Tongue (tissue), 2 donors: ENCODE measurements around the gene TAPBP. TPM values are rescaled to one million over a fixed set of nuclear protein-coding genes. Genes with fewer than 3 reads are reported as not detected.
"Not testable (repeated sequence)": the region's sequence is repeated elsewhere in the genome, so short reads cannot be mapped to it uniquely, and the experiment has no call there.

Source experiments
- DNase-seq: peaks from one replicate; pipeline ENCODE4 v3.0.0-alpha.2; 2015
- total RNA-seq: library from RNA; depleted of rRNA; stranded (reverse); fragments of >200 nt; gene quantifications from one replicate; pipeline ENCODE4 v1.2.3, GENCODE V29; 2014

Gene TAPBP
- total RNA-seq, 1 donor from 2014 or later = 48.3 TPM

DNA sequence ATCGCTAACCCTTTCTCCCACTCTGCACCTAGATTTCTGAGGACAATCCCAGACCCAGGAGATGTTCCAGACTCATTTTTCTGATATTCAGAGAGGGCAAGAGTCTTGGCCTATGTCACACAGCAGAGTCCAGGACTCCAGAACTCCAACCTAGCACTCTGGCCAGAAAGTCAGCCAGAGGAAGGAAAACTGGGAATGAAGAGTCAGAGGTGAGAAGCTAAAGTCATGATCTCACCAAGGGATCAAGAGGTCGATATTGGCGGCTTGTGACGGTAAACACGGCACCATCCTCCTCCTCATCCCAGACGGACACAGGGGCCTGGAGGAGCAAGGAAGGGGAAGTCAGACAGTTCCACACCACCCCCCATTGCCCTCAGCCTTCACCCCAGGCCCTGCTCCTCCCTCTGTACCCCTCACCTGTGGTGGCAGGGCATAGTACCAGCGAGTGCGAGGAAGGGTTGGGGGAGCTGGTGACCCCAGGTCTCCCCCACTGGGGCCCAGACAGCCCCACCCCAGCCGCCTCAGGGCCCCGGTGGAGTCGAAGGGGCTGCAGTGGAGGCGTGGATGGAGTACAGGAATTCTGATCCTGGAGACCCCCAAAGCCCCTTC, 17.0 kb downstream of the TAPBP start:
- no peak for DNase-seq

GRCh38 chr6:33295621-33296369, 18.1 kb downstream of the TAPBP start:
- no peak for DNase-seq

DNA sequence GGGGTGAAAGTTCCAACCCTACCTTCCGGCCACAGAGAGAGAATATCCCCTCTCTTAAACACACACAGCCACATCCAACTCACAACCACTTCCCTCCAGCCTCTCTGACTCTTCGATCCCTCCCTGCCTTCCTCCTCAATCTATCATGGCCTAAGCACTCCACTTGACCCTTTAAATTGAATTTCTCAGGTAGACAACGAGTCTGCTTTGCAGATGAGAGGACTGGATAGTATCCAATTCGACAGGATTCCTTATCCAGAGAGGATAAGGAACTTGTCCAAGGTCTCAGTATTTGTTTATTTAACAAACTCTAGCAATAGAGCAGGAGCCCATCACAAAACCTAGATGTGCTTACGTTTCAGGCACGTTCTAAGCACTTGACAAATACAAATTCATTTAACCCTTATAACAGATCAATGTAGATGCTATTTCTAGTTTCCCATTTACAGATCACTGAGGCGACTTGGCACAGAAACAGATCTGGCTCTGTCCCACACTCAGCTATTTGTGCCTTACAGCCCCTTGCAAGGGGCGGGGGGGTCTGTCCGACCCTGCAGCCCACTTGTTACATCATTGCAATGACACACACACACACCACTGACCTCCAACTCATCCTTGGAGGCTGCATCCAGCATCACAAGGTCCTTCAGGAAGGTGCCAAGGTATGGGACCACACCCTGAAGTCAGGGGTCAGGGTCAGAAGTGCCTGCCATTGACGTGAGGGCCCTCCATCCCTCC, 19.6 kb downstream of the TAPBP start:
- DNase-seq = no peak

DNA sequence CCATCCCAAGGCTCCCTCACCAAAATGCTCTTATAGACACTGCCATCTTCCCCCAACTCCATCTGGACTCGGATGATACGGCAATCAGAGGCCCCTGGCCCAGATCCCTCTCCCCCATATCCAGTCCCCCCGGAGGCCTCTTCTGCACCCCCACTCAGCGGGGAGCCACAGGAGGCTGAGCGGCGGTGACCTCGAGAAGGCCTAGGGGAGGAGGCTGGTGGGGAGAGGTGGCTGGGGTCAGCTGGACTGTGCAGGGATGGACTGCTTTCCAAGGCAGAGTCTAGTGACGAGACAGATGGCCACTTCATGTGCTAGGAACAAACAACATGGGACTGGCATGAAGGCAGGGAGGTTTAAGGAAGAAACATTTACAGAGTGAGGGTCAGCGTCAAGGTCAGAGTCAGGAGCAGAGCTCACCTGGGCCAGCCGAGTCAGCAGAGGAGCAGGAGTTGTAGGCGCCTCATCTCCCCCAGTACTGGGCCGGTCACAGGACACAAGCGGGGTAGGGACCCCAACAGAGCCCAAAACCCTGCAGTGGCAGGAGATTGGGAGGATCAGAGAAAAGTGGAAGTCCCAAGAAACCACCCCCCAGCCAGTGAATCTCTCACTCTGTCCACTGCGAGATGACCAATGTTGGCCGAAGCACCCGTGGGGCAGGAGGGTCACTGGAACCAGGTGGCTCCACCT, 20.7 kb downstream of the TAPBP start:
- DNase-seq = no peak

- no peak for DNase-seq
Measured at GRCh38 chr6:33290459-33290858, 23.4 kb downstream of the TAPBP start.

- no peak for DNase-seq
Measured at GRCh38 chr6:33289784-33290315, 24.0 kb downstream of the TAPBP start.

DNA sequence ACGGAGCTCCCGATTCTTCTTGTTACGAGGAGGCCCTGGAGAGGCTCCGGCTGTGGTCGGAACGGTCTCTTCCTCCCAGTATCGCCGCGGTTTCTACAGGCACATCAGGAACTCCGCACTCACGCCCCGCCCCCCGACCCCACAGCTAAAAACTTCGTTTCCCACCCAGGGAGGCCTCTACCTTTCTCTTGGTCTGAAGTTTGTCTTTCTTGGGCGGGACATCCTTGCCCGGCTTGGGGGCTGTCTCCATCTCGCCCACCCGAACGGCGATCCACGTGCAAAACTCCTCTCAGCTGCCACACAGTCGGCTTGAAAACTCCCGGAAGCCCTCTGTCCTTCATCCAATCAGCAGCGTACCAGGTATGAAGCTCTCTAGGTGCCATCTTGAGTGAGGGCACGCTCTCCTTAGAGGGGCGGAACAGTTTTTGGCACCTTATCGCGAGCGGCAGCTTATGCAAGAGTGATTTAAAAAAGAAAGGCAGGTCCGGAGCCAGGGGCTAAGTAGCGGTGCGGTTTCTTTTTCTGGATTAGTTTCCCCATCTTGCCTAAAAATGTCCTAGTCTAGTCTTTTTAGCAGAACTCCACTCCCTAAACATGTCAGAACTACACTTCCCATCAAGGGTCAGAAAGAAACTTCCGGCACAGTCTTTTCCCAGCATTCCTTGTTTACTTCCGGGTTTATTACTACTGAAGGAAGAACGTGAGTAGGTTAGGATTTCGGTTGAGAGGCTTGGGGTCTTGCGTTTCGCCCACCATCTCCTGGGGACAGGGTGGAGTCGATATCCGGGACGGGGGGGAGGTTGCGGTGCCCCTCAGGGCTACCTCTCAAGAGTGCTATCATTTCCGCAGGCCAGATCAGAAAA, 24.7 kb downstream of the TAPBP start, which contains the start of the genes PFDN6 and WDR46:
TSS of gene PFDN6 (plus strand) at position 681 of the 863 bp plus-strand sequence. CDS start 256 bp downstream, outside the sequence.
TSS of gene WDR46 (minus strand) at position 319 of the 863 bp plus-strand sequence. CDS start at position 250, 69 bp downstream.
- peak; percentile 96 for DNase-seq

DNA sequence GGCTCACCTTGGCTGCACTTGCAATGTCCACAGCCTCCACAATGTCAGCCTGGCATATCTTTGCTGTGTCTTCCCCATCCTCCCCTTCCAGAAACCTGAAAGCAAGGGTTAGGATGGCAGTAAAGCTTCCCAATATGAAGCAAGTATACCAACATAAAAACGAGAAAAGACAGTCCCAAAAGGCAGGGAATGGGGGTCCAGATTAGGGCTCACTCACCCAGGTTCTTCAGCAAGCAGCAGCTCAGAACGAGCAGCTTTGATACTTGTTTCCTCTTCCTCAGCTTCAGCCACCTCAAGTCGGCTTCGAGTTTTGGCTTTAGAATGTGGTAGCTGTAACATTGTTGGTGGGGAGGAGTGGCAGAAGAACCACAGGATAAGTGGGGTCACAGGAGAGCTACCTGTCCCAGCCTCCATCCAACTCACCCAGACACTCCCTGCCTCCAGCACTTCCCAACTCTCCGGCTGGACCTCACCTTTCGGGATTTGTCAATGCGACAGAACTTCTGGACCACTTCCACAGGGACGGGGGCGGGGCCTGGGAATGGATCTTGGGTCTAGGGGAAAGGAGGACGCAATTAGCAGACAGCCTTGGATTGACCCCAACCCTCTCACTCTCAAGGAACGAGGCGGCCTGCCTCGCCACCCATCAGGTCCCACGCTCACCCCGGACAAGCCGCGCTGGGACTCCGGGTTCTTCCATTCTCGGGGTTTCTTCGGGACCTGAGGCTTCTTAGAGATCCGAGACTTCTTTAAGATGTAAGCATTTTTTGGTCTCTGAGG, 25.5 kb downstream of the TAPBP start:
- DNase-seq = no peak

DNA sequence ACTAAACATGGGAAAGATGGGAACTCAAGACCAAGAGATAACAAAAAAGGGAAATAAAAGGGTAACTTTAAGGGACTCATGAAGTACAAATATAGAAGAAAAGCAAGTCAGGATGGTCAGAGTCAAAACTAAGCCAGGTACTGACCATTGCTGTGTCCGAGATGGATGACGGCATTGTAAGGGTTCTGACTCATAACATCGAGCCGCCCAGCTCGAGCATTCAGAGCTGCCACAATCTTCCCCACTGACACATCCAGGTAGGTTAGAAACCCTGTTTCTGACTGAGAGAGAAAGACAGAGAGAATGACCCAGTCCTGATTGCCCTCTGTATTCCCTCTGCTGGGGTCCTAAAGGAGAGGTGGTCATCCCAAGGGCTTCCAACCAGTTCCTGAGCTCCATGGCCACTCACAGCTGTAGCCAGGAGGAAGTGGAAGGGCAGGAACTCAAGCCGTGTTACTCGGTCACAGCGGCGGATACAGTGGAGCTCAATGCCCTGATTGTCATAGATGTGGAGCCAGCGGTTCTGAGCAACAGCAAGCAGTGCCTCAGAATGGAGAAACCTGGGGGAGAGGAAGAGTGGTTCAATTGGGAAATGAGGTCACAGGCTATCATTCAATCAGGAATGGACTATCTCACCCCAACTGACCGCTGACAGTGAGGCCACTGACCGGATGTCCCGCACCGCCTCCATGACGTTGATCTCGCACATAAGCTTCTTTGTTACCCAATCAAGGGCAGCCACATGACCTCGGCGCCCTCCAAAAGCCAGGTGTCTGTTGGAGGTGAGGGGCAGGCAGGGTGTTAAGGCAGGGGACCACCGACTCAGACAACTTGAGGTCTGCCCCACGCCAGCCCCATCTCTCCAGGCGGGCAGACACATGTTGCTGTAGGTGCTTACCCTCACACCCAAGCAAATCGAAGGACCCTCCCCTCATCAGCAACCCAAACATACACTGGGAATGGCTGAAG, 26.6 kb downstream of the TAPBP start:
- no peak for DNase-seq

GRCh38 chr6:33285214-33285613, 28.7 kb downstream of the TAPBP start:
- not testable (repeated sequence) for DNase-seq

GRCh38 chr6:33280539-33280938, 33.3 kb downstream of the TAPBP start:
- DNase-seq = no peak

- no peak for DNase-seq
Measured at GRCh38 chr6:33279971-33280511, 33.8 kb downstream of the TAPBP start.

DNA sequence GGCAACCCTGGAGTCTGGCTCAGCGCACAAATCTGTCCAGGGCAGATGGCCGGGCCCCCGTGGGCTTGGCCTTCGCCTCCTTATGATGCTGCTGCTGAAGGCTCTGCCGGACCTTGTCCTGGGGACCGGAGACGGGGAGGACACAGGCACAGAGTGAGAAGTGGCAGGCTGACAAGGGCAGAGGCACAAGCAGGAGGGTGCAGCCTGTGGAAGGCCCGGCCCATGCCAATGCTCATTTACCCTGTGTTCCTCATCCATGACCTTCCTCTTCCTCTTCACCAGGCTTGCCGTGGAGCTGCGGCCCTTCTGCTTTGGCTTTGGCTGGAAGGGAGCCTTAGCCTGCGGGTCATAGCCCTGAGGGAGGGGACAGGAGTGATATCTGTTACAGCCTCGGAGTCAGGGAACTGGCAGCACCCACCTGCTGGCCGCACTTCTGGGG, 34.6 kb downstream of the TAPBP start:
- DNase-seq = no peak

- no peak for DNase-seq
Measured at GRCh38 chr6:33278810-33279209, 35.1 kb downstream of the TAPBP start.

DNA sequence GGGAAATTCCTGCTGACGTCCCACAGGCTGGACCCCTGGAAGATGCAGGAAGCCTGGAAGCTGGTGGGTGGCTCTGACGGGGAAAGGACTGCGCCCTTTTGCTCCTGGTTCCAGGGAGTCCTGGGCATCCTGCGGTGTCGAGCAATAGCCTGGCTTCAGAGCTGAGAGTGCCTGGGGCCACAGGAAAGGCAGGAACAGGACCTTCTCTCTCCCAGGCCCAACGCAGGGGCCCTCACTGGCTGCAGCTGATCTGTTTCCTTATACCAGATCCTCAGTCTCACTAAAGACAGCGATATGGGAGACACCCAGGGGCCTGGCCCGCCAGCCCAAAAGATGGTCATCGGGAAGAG, 35.5 kb downstream of the TAPBP start:
- no peak for DNase-seq

- DNase-seq = no peak
Measured at GRCh38 chr6:33277663-33278391, 36.1 kb downstream of the TAPBP start.

- peak; percentile 75 for DNase-seq
Measured at GRCh38 chr6:33276864-33277662, 36.8 kb downstream of the TAPBP start, which contains the start of gene B3GALT4. TSS of gene B3GALT4 (plus strand) at chr6:33277123. CDS start at chr6:33277420, 297 bp downstream.
